PC-9 (cell line): Measurements from ENCODE around the gene TFAP2B. TPM values are rescaled to one million over a fixed set of nuclear protein-coding genes. Genes with fewer than 3 reads are reported as not detected.

Experiments used
- BruUV-seq: library from RNA; stranded (reverse); fragments of 400-500 nt; replicated peaks from 2 replicates; lab custom pipeline; 2021; lab: Mats Ljungman, UMichigan
- CTCF ChIA-PET: fragments of 300-600 bp; sonication (Branson Sonifier 250); formaldehyde crosslinking; loops from one replicate; lab custom pipeline; 2022; ENCODE audit warnings: antibody characterized with exemption; lab: Charles Lee
- POLR2A ChIA-PET: fragments of 300-600 bp; sonication (Branson Sonifier 250); formaldehyde crosslinking; loops from one replicate; lab custom pipeline; 2022; ENCODE audit warnings: antibody characterized with exemption; ENCODE audit not compliant: unreplicated experiment; lab: Charles Lee
- DNase-seq, 2 experiments: peaks; one replicate each; pipeline versions ENCODE4 v3.0.0 to v3.0.0-alpha.2; 2015 to 2022; ENCODE audit warnings: mixed read lengths in 1 of 2
- H2AFZ ChIP-seq: fragments of 200-600 bp; sonication (generic); 2 replicates; pipeline ENCODE4 v1.8.1; 2017; ENCODE audit warnings: antibody characterized with exemption
- H3F3A ChIP-seq: fragments of 200-600 bp; sonication (generic); 2 replicates; pipeline ENCODE4 v1.8.1; 2017; ENCODE audit warnings: antibody characterized with exemption, mild to moderate bottlenecking, low read depth; ENCODE audit not compliant: insufficient read depth
- H3K27ac ChIP-seq: fragments of 200-600 bp; sonication (generic); 2 replicates; pipeline ENCODE4 v1.6.1; 2016; ENCODE audit warnings: mixed run types
- H3K27me3 ChIP-seq: fragments of 200-600 bp; sonication (generic); 2 replicates; pipeline ENCODE4 v1.6.1; 2016; ENCODE audit warnings: low read depth, mixed run types; ENCODE audit not compliant: insufficient read depth
- H3K36me3 ChIP-seq: fragments of 200-600 bp; sonication (generic); 2 replicates; pipeline ENCODE4 v1.6.1; 2016; ENCODE audit warnings: low read depth, mixed run types
- H3K4me1 ChIP-seq: fragments of 200-600 bp; sonication (generic); replicated peaks from 2 replicates; pipeline ENCODE4 v1.6.1; 2016; ENCODE audit warnings: mixed run types; ENCODE audit not compliant: insufficient read depth
- H3K4me2 ChIP-seq: fragments of 200-600 bp; sonication (generic); 2 replicates; pipeline ENCODE4 v1.6.1; 2017; ENCODE audit warnings: mixed run types
- H3K4me3 ChIP-seq: fragments of 200-600 bp; sonication (generic); 2 replicates; pipeline ENCODE4 v1.6.1; 2016; ENCODE audit warnings: mixed run types
- H3K79me2 ChIP-seq: fragments of 200-600 bp; sonication (generic); 2 replicates; pipeline ENCODE4 v1.6.1; 2017; ENCODE audit warnings: low read depth, mixed run types
- H3K9me2 ChIP-seq: fragments of 200-600 bp; sonication (generic); 2 replicates; pipeline ENCODE4 v1.8.1; 2017; ENCODE audit warnings: mild to moderate bottlenecking; ENCODE audit not compliant: insufficient read depth
- H3K9me3 ChIP-seq: fragments of 200-600 bp; sonication (generic); 2 replicates; pipeline ENCODE4 v1.8.1; 2016; ENCODE audit warnings: low read depth; ENCODE audit not compliant: insufficient read depth
- H4K20me1 ChIP-seq: fragments of 200-600 bp; sonication (generic); 2 replicates; pipeline ENCODE4 v1.8.1; 2017; ENCODE audit not compliant: insufficient read depth
- CTCF ChIP-seq: fragments of 200-600 bp; sonication (generic); conservative IDR thresholded peaks from 2 replicates; pipeline ENCODE4 v1.6.1; 2017; ENCODE audit warnings: mixed run types, antibody characterized with exemption, mild to moderate bottlenecking, moderate library complexity
- EZH2 ChIP-seq: fragments of 200-600 bp; sonication (generic); IDR thresholded peaks from 2 replicates; pipeline ENCODE4 v1.8.0; 2017; ENCODE audit warnings: antibody characterized with exemption, low read depth
- intact Hi-C: fragments of 100-400 bp; cut with micrococcal nuclease; formaldehyde crosslinking; loops from one replicate; pipeline ENCODE4 v1.10.0; 2022; ENCODE audit not compliant: unreplicated experiment
- total RNA-seq: library from RNA; stranded (reverse); gene quantifications from 2 replicates; pipeline ENCODE4 v1.2.3, GENCODE V29; 2021

The TFAP2B gene
- total RNA-seq, 1 experiment from 2014 or later = not detected

DNA sequence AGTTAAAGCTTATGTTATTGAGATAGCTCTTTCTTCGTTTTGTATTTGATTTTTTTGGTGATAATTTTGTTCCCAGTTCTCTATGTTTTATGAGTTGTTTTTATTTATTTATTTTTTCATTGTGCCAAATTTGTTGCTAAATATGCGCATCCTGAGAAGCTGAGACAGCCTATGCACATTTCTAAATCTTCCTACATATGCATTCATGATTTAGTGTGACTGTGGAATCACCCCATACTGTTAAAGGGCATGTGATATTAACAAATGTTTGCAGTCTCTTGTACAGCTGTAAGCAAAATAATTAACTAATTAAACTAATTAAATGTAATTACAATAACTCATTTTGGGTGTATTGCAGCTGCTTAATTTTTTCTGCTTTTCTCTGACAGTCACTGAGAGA, 10.4 kb downstream of the TFAP2B start:
- Histone ChIP-seq H3K27me3 (peaks cover 15% of the 10 kb centered on the region; the same call in 1 of the 2 replicates), H4K20me1 (no peaks in the 10 kb centered on the region), H3K79me2 (no peaks in the 10 kb centered on the region), H3K9me3 (no peaks in the 10 kb centered on the region), H3K4me3 (no peak overlapping the region), H3K36me3 (no peaks in the 10 kb centered on the region), H3F3A (no peaks in the 10 kb centered on the region), H3K4me1 (no peaks in the 10 kb centered on the region), H3K27ac (no peak overlapping the region), H3K4me2 (no peak overlapping the region), H2AFZ (no peak overlapping the region), H3K9me2 (no peaks in the 10 kb centered on the region)
- no TSS peak for BruUV-seq
- intact Hi-C loops = no loop called here
- TF ChIP-seq EZH2 = no peak
- no peak for TF ChIP-seq CTCF
- ChIA-PET CTCF (no interaction called here), POLR2A (interaction anchor here (0.6 kb wide), 1 partner anchor 684 kb away, joined by 8 read pairs; no protein-coding TSS in a partner anchor)
- no peak for DNase-seq

GRCh38 chr6:50829898-50830444, 11.3 kb downstream of the TFAP2B start:
- 0 out of 2 replicates have a peak, but pooled peaks cover 9% of the 10 kb centered on the region for H3K27me3 ChIP-seq
- TF ChIP-seq EZH2 = no peak
- TF ChIP-seq CTCF = no peak
- H3F3A ChIP-seq = no peaks in the 10 kb centered on the region
- H3K79me2 ChIP-seq = no peaks in the 10 kb centered on the region
- H2AFZ ChIP-seq = no peak overlapping the region
- H3K36me3 ChIP-seq = no peaks in the 10 kb centered on the region
- CTCF ChIA-PET = no interaction called here
- no peak overlapping the region for H3K27ac ChIP-seq
- H3K4me1 ChIP-seq = no peaks in the 10 kb centered on the region
- no peaks in the 10 kb centered on the region for H4K20me1 ChIP-seq
- POLR2A ChIA-PET = no interaction called here
- no peak for DNase-seq
- H3K4me3 ChIP-seq = no peak overlapping the region
- no peaks in the 10 kb centered on the region for H3K9me3 ChIP-seq
- H3K9me2 ChIP-seq = no peaks in the 10 kb centered on the region
- intact Hi-C loops = no loop called here
- BruUV-seq = no TSS peak
- H3K4me2 ChIP-seq = no peak overlapping the region

GRCh38 chr6:50831186-50831585, 12.5 kb downstream of the TFAP2B start:
- POLR2A ChIA-PET = no interaction called here
- DNase-seq = no peak
- Histone ChIP-seq H2AFZ (no peak overlapping the region), H3K27me3 (0 out of 2 replicates have a peak, but pooled peaks cover 6% of the 10 kb centered on the region), H3K27ac (no peak overlapping the region), H3F3A (no peaks in the 10 kb centered on the region), H4K20me1 (no peaks in the 10 kb centered on the region), H3K9me3 (no peaks in the 10 kb centered on the region), H3K4me2 (no peak overlapping the region), H3K9me2 (no peaks in the 10 kb centered on the region), H3K4me3 (no peak overlapping the region), H3K4me1 (no peaks in the 10 kb centered on the region), H3K79me2 (no peaks in the 10 kb centered on the region), H3K36me3 (no peaks in the 10 kb centered on the region)
- no peak for TF ChIP-seq EZH2
- no peak for TF ChIP-seq CTCF
- CTCF ChIA-PET = no interaction called here
- intact Hi-C loops = no loop called here
- BruUV-seq = no TSS peak
